Transverse colon (tissue), 4 donors: ENCODE measurements around the gene LDAF1.

Experiments used
- EP300 ChIP-seq: sonication (generic); formaldehyde crosslinking; IDR thresholded peaks from one replicate; pipeline ENCODE4 v1.6.1; 2017; ENCODE audit warnings: antibody characterized with exemption, low read depth
- POLR2A ChIP-seq: fragments of 450-650 bp; IDR thresholded peaks from one replicate; pipeline ENCODE4 v1.6.1; 2016; ENCODE audit warnings: antibody characterized with exemption, mild to moderate bottlenecking, moderate library complexity
- POLR2AphosphoS5 ChIP-seq, 3 donors: sonication (generic); formaldehyde crosslinking; IDR thresholded peaks; one replicate each; pipeline ENCODE4 v1.6.1; 2016; ENCODE audit warnings: antibody characterized with exemption in 3 of 3
- TF ChIP-seq, protein P1 (sequence below), 5 experiments: fragments of 200-600 bp in 3 of 5; fragments of 450-650 bp in 2 of 5; sonication (generic) in 3 of 5; IDR thresholded peaks; 1 replicate in 2 of 5; 2 replicates in 3 of 5; pipeline ENCODE4 v1.5.1; 2016 to 2017; ENCODE audit warnings: antibody characterized with exemption in 5 of 5, inconsistent platforms in 3 of 5, mild to moderate bottlenecking in 2 of 5, moderate library complexity in 1 of 5

- TF ChIP-seq POLR2AphosphoS5 (IDR thresholded peaks at IDR 0.05) (peak in 2 of 3 donors; percentile 10 to 53), POLR2A (peak; percentile 40), EP300 (no peak)
- TF ChIP-seq, protein P1, sequence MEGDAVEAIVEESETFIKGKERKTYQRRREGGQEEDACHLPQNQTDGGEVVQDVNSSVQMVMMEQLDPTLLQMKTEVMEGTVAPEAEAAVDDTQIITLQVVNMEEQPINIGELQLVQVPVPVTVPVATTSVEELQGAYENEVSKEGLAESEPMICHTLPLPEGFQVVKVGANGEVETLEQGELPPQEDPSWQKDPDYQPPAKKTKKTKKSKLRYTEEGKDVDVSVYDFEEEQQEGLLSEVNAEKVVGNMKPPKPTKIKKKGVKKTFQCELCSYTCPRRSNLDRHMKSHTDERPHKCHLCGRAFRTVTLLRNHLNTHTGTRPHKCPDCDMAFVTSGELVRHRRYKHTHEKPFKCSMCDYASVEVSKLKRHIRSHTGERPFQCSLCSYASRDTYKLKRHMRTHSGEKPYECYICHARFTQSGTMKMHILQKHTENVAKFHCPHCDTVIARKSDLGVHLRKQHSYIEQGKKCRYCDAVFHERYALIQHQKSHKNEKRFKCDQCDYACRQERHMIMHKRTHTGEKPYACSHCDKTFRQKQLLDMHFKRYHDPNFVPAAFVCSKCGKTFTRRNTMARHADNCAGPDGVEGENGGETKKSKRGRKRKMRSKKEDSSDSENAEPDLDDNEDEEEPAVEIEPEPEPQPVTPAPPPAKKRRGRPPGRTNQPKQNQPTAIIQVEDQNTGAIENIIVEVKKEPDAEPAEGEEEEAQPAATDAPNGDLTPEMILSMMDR (IDR thresholded peaks at IDR 0.05): no peak
These were observed 942 bp downstream of the LDAF1 start for GRCh38 chr16:21159281-21159951.
